GM18498 (cell line): ENCODE results near the gene STX18.
"Not testable (repeated sequence)": the region's sequence is repeated elsewhere in the genome, so short reads cannot be mapped to it uniquely, and the experiment has no call there.

ENCODE experiments used
- ATAC-seq: cut with Tn5 transposase; IDR thresholded peaks from one replicate; pipeline ENCODE4 v1.9.1; 2021; ENCODE audit warnings: mild to moderate bottlenecking, moderate library complexity; ENCODE audit not compliant: unreplicated experiment

Gene STX18

DNA sequence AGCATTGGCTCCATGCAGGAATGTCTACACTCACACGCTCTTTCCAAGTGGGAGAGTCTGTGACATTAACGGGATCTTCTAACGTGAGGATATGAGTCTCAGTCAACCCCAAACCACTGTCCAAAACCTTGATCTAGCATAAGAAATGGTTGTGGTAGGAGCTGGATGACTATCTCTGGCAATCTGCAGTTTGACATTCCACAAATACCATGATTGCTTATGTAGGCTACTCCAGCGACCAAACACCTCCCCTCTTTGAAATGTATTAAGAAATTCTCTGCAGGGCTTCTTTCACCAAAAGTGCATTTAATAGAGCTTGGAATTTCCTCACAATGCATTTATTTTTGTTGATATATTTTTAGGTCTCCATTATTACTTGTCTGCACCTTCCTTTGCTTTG lies 14.1 kb upstream of the STX18 start:
- ATAC-seq = no peak

DNA sequence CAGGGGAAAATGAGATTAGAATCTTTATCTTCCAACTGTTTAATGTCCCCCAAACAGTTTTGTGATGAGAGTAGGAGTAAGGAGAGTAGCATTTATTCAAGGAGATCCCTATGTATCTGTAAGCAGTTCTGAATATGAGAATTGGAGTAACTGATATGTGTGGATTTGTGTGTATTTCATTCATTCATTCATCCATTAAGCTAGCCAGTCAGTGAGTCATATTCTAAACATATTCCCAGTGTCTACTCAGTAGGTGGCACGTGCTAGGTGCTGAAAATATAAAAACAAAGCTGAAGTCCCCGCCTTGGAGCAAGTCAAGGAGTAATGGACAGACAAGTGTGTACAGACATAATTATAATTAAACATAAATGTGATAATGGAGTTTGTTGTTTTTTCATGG lies 12.4 kb upstream of the STX18 start:
- ATAC-seq = no peak

DNA sequence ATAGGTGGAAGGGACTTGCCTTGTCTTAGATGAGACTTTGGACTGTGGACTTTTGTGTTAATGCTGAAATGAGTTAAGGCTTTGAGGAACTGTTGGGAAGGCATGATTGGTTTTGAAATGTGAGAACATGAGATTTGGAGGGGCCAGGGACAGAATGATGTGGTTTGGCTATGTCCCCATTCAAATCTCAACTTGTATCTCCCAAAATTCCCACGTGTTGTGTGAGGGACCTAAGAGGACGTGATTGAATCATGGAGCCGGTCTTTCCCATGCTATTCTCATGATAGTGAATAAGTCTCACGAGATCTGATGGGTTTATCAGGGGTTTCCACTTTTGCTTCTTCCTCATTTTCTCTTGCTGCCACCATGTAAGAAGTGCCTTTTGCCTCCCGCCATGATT lies 10.2 kb upstream of the STX18 start:
- ATAC-seq = not testable (repeated sequence)

DNA sequence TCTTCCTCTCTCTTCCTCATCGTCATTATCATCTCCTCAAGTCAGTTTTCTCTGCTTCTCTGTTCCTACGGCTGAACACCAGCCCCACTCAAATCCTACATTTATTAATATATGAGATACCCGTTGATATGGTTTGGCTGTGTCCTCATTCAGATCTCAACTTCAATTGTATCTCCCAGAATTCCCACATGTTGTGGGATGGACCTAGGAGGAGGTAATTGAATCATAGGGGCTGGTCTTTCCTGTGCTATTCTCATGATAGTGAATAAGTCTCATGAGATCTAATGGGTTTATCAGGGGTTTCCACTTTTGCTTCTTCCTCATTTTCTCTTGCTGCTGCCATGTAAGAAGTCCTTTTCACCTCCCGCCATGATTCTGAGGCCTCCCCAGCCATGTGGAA lies 8.3 kb upstream of the STX18 start:
- ATAC-seq = not testable (repeated sequence)

DNA sequence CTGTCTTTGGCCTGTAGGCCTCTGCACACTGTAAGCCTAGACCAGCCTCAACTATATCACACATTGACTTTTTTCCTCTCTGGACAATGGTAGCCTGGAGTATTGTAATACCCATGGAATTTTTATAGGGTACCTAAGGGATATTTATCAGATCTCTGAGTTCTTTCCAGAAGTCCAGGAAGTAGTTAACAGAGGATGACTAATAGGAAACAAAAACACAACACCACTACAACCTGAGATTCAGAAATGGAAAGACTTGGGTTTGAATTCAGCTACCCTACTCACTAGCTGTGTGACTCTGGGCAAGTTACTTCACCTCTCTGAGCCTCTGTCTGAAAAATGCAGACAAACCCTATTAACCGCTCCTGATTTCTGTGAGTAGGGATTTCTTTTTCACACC lies 7.7 kb upstream of the STX18 start:
- no peak for ATAC-seq

DNA sequence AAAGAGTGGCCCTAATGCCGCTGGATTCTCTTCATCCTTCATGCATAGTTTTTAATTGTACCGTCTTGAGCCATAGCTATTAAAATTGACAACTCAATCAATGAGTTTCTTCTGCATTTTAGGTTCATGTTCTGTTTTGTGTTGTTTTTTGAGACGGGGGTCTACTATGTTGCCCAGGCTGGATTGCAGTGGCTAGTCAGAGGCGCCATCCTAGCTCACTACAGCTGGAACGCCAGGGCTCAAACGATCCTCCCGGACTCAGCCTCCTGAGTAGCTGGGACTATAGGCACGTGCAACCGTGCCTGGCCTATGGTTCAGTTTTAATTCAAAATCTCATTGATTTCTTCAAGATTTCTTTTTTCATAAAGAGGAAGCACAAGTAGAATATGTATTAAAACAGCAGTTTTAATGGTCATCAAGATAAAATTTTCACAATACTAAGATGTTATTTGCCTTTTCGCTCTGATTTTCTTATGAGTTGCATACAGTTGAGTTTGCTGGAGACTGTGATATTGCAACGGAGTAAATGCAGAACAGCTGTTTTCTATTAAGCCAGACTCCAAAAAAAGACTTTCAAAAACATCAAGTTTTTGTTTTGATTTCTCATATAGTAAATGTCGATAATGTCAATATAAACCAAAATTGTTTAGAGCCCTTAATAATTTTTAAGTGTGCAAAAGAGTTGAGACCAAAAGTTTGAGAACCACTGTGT lies 1.1 kb upstream of the STX18 start:
- ATAC-seq = no peak

DNA sequence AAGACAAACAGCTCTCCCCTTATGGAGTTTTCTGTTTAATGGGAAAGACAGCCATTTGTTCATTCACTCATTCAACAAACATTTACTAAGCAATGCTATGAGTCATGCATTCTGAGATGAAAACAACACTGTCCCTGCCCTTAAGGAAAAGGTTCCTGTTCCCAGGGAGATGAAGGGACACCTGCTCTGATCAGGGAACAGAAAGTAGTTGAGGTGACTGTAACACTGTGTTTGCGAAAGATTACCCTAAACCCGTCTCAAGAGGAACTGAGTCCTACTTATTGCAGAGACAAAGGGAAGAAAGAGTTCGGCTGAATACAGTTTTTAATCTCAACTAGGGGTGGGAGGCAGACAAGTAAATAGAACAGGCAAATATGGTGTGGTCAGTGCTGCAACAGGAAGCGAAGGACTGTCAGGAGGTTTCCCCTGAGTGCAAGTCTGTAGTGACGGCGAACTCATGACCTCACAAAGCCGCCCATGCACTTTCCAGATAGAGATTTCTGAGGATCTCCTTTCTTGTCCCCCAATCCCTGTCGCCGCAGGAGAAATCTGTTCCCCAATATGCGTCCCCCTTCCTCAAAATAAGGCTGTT lies 712 bp downstream of the STX18 start:
- ATAC-seq = peak; percentile 38

DNA sequence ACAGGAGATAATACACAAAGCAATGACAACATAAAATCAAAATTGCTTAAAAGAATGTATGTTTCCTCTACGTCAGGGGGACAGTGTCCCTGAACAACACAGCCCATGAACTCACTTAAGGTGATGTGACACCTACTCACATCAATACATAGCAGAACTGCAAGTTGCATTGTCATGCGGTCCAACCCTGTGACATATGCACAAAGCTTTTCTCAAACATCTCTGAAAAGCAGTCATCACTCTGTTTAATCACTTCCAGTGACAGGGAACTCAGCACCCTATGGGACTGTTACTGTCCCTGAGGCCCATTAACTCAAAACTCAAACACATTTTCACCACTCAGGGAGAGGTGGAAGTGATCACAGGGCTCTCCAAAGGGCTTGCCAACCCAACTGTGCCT lies 2.4 kb downstream of the STX18 start:
- ATAC-seq = no peak

DNA sequence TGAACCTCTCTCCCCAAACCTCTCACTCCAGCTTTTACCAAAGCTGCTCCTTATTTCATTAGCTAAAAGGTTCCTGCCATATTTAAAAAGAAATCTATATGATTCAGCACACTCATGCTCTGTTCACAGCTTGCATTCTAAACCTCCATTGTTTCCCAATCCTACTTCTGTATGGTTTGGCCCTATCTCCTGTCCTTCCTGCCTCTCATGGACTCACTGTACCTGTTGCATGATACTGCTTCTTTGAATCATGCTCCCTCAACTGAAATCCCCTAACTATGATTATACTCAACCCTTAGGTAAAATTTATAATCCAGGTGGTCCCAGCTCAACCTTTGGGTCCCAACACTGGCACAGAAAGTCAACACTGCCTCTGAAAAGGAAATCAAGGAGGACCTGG lies 6.3 kb downstream of the STX18 start:
- ATAC-seq = no peak

DNA sequence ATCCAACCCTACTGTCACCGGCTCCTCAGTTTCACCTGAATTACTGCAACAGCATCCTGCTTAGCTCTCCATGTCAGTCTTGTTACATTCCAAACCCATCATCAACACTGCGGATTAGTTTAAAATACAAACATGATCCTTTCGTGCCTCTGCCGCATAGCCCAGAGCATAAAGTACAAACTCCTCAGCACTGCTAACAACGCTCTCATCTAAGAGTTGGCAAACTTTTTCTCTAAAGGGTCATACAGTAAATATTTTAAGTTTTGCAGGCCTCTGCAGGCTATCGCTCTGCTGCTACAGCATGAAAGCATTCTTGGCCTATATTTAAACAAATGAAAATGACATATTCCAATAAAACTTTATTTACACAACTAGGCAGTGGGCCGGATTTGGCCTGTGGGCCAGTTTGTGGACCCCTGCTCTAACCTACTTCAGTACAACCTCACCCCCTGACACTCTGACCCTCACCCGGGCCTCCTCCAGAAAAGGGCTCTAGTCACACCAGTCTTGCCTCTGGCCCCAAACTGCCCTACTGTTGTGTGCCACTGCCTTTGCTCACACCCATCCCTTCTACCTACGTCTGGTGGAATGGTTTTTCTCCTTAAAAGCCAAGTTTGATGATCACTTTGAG lies 7.2 kb downstream of the STX18 start:
- ATAC-seq = no peak

DNA sequence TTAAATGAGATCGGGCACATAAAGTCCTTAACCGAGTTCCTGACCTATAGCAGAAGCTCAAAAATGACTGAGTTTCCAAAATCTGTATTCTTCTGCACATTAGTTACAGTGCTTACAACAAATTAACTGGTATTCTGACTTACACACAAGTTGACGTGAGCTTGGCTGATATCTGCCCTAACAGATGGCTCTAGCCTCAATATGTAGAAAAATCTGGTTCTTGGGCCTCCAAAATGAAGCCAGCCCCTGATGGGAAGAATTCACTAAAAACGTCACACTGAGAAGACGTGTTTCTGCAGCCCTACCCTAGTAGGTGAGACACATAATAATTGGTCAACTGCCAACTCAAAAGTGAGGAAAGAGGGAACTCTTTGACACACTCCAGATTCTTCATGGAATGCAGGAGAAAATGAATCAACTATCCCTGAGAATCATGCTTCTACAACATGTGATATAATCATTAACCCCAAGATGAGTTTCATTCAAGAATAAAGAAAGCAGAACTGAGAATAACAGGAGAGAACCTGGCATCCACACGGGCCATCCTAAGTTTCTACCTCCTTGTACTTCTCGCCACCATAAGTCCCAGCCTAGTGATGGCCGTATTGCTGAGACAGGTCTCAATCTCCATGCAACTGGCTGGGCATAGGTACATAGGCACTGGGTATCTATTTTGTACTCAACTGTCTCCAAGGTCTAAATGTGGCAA lies 8.2 kb downstream of the STX18 start:
- ATAC-seq = no peak

DNA sequence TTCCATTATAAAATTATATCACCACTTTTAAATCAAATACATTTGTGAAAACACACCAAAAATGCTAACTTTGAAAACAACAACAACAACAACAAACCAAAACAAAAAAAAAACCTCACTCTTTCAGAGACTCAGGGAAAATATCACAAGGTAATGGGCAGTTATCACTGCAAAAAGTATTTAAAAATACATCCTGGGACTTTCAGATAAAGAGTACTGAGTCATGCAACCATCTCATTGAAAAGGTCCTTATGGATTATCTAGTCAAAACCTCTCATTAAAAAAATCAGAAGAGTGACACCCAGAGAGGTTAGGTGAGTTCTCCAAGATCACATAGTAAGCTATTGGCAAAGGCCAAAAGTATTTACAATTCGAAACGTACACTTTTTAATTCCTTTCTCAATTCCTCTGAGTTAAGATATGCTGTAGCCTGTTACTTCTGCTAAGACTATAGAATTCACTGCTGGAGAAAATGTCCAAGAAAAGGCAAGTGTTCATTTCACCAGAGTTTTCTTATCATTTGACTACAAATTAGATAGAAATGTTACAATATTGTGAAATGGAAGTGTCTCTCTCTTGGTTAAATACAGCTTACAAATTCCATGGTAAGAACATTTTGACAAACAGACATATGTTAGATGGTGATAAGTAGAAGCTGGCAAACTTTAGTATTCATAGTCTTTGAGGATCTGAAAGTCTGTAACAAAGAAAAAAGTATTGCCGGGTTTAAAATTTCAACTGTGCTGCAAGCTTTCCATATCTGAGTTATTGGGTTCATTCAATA lies 9.3 kb downstream of the STX18 start:
- ATAC-seq = no peak

DNA sequence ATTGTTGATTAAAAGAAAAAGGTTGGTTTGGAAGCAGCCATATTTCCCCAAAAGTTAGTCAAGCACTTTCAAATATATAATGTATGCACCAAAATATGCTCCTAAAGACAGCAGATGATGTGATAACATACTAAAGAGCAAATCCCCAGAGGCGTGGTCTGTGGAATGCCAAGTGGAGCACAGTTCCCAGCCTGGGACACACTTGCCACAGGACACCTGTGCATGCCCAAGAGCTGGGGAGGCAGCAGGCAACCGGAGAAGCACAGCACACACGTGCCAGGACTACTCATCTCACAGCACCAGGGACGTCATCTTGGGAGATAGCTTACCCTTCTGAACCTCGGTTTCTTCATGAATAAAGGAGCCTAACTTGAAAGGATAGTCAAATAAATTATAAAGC lies 12.5 kb downstream of the STX18 start:
- no peak for ATAC-seq

DNA sequence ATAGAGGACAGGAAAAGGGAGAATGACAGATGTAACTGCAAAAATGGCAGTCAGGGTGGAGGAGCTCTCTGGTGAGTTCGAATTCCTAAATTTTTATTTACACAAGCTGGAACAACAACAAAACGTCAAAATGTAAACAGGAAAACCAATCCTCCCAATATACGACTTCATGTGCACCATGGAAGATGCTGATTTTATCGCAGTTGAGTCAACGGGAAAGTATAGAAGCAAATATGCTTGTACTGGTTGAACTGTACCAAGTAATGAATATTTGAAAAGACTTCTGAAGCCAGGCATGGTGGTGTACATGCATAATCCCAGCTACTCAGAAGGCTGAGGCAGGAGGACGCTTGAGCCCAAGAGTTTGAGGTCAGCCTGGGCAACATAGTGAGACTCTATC lies 15.4 kb downstream of the STX18 start:
- ATAC-seq = no peak

DNA sequence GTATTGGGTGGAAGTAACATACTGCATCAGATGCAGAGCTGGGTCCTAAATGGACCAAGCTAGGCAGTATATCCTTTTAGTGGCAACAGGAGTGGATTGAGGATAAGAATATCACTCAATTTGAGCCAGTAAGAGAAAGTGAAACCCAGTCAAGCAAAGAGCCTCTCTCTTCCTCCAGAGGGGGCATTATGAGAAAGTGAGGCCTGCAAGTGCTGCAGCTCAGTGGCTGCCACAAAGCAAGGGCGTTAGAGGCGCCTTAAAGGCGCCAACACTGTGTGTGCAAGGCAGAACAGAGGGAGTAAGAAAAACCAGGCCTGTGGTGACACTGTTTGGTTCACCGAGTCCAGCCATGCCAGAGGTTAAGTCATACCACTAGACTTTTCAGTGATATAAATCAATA lies 17.5 kb downstream of the STX18 start:
- peak; percentile 99 for ATAC-seq

DNA sequence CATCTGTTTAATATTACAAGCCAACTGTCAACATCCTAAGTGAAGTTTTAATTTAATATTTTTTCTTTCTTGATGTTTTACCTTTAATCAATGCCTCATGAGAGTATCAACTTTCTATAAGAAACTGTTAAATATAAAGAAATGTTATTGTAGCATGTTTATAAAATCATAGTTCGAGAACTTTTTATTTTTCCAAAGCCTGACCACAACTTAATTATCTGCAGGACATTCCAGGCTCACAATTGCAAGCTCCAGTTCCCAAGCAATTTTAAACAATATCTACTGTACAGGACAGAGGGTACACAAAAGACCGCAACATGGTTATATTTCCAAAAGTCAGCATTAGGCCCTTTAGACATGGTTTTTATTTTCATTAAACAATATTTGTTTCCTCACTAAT lies 20.1 kb downstream of the STX18 start:
- no peak for ATAC-seq

DNA sequence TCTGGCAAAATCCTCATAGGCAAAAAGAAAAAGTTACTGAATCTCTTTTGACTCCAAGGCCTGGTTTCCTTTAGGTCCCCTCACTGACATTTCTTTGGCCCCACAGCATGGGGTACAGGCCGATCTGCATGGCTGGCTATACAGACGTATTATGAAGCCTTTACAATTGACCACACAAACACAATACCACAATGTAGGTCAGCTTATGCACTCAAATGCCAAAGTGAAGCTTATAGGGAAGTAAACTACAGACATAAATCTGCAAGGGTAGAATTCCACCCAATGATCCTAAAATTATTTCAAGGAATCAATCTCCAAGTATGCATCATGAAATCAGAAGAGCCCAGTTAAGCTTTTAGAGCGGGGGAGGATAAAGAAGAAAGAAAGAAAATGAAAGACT lies 20.7 kb downstream of the STX18 start:
- no peak for ATAC-seq

DNA sequence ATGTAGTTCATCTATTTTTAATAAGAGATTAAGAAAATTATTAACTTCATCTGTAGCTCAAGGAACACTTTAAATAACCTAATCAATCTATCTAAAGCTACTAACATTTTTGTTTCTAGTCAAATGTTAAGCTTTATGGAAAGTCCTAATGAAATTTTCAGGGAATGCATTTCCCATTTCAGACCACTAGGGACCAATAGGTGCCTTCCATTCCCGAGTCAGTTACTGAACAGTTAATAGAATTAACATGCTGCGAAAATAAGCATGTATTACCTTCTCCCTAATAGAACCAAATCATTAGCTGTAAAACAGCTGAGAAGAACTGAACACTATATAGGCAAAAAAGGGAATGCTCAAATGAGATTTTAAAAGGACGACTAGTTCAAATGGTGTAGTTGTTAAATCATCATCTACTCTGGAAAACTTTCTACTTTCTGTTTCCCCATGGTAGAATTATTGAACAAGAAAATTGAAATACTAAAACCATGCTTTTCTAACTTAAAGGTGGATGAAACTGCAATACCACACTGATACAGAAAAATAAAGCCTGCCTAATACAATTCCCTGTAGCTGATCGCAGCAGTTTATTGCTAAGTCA lies 22.5 kb downstream of the STX18 start:
- no peak for ATAC-seq

DNA sequence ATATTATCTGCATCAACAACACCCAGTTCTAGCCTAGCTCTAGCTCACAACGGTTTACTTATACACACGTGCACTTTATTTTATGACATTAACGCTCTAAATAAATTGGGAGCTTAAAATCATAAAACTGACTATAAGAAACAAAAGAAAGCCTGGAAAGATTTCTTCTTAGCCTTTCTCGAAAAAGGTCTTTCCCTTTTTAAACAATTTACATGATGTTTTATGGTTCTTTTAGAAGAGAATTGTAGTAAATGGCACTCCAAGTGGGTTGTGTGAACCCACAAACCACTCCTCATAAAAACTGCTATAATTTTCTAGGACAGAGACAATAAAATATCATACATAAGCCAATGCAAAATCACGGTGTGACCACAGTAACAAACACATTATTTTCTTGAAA lies 23.1 kb downstream of the STX18 start:
- ATAC-seq = no peak

DNA sequence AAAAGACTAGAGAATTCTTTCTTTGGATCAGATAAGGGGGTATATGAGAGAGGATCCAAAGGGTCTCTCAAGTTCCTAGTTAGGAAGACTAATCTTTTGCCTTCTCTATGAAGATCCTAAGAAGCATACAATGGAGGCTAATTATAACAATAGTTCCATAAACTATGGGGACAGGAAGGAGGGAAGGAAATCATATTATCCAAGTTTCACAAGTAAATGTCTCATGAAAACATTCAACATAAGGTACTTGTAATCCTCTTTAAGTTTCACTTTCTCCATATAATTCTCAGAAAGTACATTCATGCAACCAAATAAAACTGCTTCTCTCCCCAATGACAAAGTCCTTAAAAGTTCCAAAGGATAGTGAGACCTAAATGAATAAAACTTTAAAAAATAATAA lies 27.1 kb downstream of the STX18 start:
- ATAC-seq = no peak

DNA sequence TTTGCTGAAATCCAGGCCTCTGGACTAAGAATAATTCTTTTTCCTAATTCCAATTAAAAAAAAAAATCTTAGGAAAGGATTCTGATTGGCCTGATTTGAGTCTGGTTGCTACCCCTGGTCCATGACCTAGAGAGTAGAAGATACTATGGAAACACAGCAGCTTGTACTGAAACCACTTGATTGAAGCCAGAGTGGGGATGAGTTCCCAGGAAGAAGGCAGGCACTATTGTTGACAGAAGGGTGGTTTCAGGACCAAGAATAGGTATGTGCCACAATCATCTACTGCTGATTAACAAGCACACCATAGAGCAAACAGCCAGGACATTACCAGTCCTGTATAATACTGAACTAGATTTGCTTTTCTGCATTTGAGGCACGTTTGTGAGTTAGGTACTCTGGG lies 29.6 kb downstream of the STX18 start:
- ATAC-seq = no peak
